Activated naive CD4-positive, alpha-beta T cell treated with anti-CD3 and anti-CD28 coated beads for 36 hours (primary cell): ENCODE data around the gene SLC22A5. TPM values are rescaled to one million over a fixed set of nuclear protein-coding genes. Genes with fewer than 3 reads are reported as not detected.
A peak's percentile ranks its signal among the peaks of the same experiment; 100 is the strongest.

Source experiments
- CTCF ChIA-PET: fragments of 350-600 bp; sonication (Branson Sonifier 250); formaldehyde crosslinking; loops from one replicate; lab custom pipeline; 2021; ENCODE audit warnings: antibody characterized with exemption; lab: Charles Lee
- DNase-seq: peaks from one replicate; pipeline ENCODE4 v3.0.0-alpha.2; 2020
- H3K27ac Mint-ChIP-seq: one replicate; pipeline ENCODE4 v1.8.0; 2021; ENCODE audit warnings: mild to moderate bottlenecking, mixed read lengths
- H3K27me3 Mint-ChIP-seq: one replicate; pipeline ENCODE4 v1.8.0; 2021; ENCODE audit warnings: low read depth, mixed read lengths
- H3K36me3 Mint-ChIP-seq: one replicate; pipeline ENCODE4 v1.8.0; 2021; ENCODE audit warnings: low read depth, mixed read lengths
- H3K4me1 Mint-ChIP-seq: one replicate; pipeline ENCODE4 v1.8.0; 2021; ENCODE audit warnings: low read depth, mixed read lengths
- H3K4me3 Mint-ChIP-seq: one replicate; pipeline ENCODE4 v1.8.0; 2021; ENCODE audit warnings: mild to moderate bottlenecking, moderate library complexity, mixed read lengths
- H3K9me3 Mint-ChIP-seq: one replicate; pipeline ENCODE4 v1.8.0; 2021; ENCODE audit warnings: mixed read lengths
- intact Hi-C: fragments of 100-400 bp; cut with micrococcal nuclease; formaldehyde crosslinking; loops from one replicate; pipeline ENCODE4 v1.15.1; 2023
- total RNA-seq, 2 experiments: library from RNA; stranded (reverse); gene quantifications; one replicate each; pipeline ENCODE4 v1.2.3, GENCODE V29; 2021

SLC22A5 gene
- total RNA-seq, 2 experiments from 2014 or later, result 3.1 to 3.6 TPM

DNA sequence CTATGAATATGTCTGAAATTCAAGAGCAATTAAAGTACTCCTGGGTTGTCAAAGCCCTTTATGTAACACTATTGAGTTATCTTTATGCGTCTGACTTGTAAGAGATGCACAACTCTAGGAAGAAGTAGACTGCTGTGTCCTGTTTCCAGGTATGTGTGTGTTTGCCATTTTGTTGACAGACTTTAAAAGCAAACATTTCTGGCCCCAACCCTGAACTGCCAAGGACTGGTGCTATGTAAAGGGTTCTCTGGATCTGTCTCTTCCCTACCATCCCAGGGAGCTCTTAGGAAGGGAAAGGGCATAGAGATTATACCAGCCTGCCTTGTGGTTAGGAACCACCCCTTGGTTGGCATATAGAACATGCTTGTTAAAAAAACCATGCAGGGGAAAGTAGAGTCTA is 12.1 kb downstream of the SLC22A5 start:
- no peak overlapping the region for H3K4me3 Mint-ChIP-seq
- intact Hi-C loops, result no loop called here
- no peaks in the 10 kb centered on the region for H3K9me3 Mint-ChIP-seq
- CTCF ChIA-PET, result interaction anchor here (20.9 kb wide), 1 partner anchor 119 kb away, joined by 466 read pairs; no protein-coding TSS in a partner anchor
- H3K27ac Mint-ChIP-seq, result no peak overlapping the region
- peaks cover 14% of the 10 kb centered on the region for H3K4me1 Mint-ChIP-seq
- DNase-seq, result no peak
- no peaks in the 10 kb centered on the region for H3K27me3 Mint-ChIP-seq
- H3K36me3 Mint-ChIP-seq, result peaks cover 2% of the 10 kb centered on the region

DNA sequence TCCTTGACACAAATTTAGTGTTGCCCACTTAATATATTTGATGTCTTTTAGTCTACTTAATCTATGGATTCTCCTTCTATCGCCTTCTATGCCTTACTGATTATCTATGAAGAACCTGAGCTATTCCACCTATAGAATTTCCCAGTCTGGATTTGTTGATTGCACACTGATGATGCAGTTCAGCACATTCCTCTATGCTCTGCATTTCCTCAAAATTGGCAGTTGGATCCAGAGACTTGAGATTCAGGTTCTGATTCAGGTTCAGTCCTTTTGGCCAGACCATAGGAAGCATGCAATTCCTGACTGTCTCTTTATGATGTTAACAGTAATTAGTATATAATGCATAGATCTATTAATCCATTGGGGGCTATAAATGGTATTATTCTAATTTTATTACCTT is 13.8 kb downstream of the SLC22A5 start:
- no peak for DNase-seq
- no peak overlapping the region for H3K27ac Mint-ChIP-seq
- no peaks in the 10 kb centered on the region for H3K27me3 Mint-ChIP-seq
- H3K36me3 Mint-ChIP-seq, result peaks cover 2% of the 10 kb centered on the region
- CTCF ChIA-PET, result interaction anchor here (20.9 kb wide), 1 partner anchor 117 kb away, joined by 466 read pairs; no protein-coding TSS in a partner anchor
- H3K4me1 Mint-ChIP-seq, result peaks cover 26% of the 10 kb centered on the region
- no peak overlapping the region for H3K4me3 Mint-ChIP-seq
- no peaks in the 10 kb centered on the region for H3K9me3 Mint-ChIP-seq
- intact Hi-C loops, result no loop called here

GRCh38 chr5:132383984-132384383 is 14.5 kb downstream of the SLC22A5 start:
- intact Hi-C loops, result loop anchor here (2.0 kb wide), 1 partner anchor 111 kb away; no protein-coding TSS in a partner anchor
- Mint-ChIP-seq H3K36me3 (peaks cover 2% of the 10 kb centered on the region), H3K27me3 (no peaks in the 10 kb centered on the region), H3K4me3 (no peak overlapping the region), H3K27ac (no peak overlapping the region), H3K9me3 (no peaks in the 10 kb centered on the region), H3K4me1 (peaks cover 26% of the 10 kb centered on the region)
- no peak for DNase-seq
- CTCF ChIA-PET, result interaction anchor here (0.7 to 20.9 kb wide), 3 partner anchors 12 to 319 kb away, joined by 3 to 466 read pairs (median 3); no protein-coding TSS in a partner anchor

DNA sequence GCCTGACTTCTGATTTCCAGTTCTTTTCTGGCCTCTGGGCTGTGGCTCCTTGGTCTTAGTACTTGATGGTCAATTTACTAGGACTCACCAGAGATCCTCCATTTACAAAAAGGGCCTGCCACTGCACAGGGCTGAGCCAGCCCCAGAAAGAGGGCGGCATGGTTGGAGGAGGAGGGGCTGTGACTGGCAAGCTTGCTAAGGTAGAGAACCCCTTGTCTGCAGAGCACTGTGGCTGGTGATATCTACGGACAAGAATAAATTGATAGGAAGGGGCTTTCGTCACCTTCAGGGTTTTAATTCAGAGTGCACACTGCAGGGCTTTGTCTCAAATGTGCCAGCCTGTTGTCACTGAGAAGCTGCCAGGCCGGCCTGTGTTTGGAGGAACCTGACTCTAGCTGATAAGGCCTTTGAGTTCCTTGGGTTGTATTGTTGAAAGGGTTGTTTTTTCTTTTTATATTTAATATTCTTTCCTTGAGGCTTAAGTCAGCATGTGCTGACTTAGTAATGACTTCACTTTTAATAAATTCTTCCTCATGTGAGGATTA is 15.1 kb downstream of the SLC22A5 start:
- Mint-ChIP-seq H3K36me3 (peaks cover 2% of the 10 kb centered on the region), H3K4me3 (no peak overlapping the region), H3K4me1 (peaks cover 31% of the 10 kb centered on the region), H3K27me3 (no peaks in the 10 kb centered on the region), H3K9me3 (no peaks in the 10 kb centered on the region), H3K27ac (no peak overlapping the region)
- intact Hi-C loops, result loop anchor here (1.0 to 5.0 kb wide), 4 partner anchors 112 to 436 kb away; partner anchors contain the start of gene KIF3A
- DNase-seq, result no peak
- CTCF ChIA-PET, result interaction anchor here (0.6 to 20.9 kb wide), 5 partner anchors 12 to 321 kb away, joined by 3 to 466 read pairs (median 3); no protein-coding TSS in a partner anchor

GRCh38 chr5:132385326-132386105 is 16.0 kb downstream of the SLC22A5 start:
- intact Hi-C loops, result loop anchor here (1.0 to 5.0 kb wide), 8 partner anchors 26 to 481 kb away; partner anchors contain the start of genes GDF9, KIF3A and UQCRQ
- no peaks in the 10 kb centered on the region for H3K9me3 Mint-ChIP-seq
- peak overlapping the region; percentile 50 for H3K27ac Mint-ChIP-seq
- no peak overlapping the region for H3K4me3 Mint-ChIP-seq
- DNase-seq, result peak; percentile 84
- CTCF ChIA-PET, result interaction anchor here (0.6 to 20.9 kb wide), 21 partner anchors 10 to 434 kb away, joined by 3 to 466 read pairs (median 9); partner anchors contain the start of genes IRF1 and SLC22A5
- peaks cover 38% of the 10 kb centered on the region for H3K4me1 Mint-ChIP-seq
- H3K27me3 Mint-ChIP-seq, result no peaks in the 10 kb centered on the region
- peaks cover 2% of the 10 kb centered on the region for H3K36me3 Mint-ChIP-seq

DNA sequence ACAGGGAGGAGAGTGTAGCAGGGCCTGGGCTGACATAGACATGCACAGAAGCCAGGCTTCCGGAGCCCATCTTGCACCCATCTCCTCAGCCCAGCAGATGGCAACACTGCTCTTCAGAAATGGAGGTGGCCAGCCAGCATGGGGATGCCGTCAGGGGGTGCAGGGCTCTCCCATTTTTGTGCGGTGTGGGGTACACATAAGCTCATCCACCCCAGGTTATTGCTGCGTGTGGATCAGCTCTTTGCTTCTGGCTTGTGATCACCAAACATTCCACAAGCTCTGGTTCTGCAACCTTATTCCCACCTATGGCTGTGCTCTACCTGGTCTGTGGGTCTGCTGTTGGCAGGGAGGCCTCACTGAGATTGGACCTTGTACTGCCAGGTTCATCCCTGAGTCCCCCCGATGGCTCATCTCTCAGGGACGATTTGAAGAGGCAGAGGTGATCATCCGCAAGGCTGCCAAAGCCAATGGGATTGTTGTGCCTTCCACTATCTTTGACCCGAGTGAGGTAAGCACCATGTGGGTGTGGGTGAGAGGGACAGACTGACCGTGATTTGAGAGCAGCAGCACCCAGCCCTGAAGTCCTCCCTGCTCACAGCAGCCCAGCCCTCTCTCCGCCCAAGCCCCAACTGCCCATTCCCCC is 17.3 kb downstream of the SLC22A5 start:
- H3K4me1 Mint-ChIP-seq, result peaks cover 40% of the 10 kb centered on the region
- no peaks in the 10 kb centered on the region for H3K9me3 Mint-ChIP-seq
- DNase-seq, result peak; percentile 88
- intact Hi-C loops, result loop anchor here (1.0 to 5.0 kb wide), 5 partner anchors 25 to 480 kb away; partner anchors contain the start of genes GDF9, KIF3A and UQCRQ
- H3K27me3 Mint-ChIP-seq, result no peaks in the 10 kb centered on the region
- H3K36me3 Mint-ChIP-seq, result peaks cover 2% of the 10 kb centered on the region
- CTCF ChIA-PET, result interaction anchor here (0.7 to 20.9 kb wide), 38 partner anchors 9 to 498 kb away, joined by 3 to 466 read pairs (median 7); partner anchors contain the start of genes IRF1, SLC22A4 and SLC22A5
- no peak overlapping the region for H3K4me3 Mint-ChIP-seq
- peak overlapping the region; percentile 69 for H3K27ac Mint-ChIP-seq

- peaks cover 2% of the 10 kb centered on the region for H3K36me3 Mint-ChIP-seq
- CTCF ChIA-PET, result interaction anchor here (0.6 to 20.9 kb wide), 13 partner anchors 8 to 431 kb away, joined by 3 to 466 read pairs (median 11); partner anchors contain the start of gene IRF1
- DNase-seq, result no peak
- intact Hi-C loops, result loop anchor here (5.0 kb wide), 1 partner anchor 350 kb away; the partner anchor contains the start of gene KIF3A
- H3K27ac Mint-ChIP-seq, result no peak overlapping the region
- H3K4me1 Mint-ChIP-seq, result peaks cover 44% of the 10 kb centered on the region
- H3K27me3 Mint-ChIP-seq, result no peaks in the 10 kb centered on the region
- no peak overlapping the region for H3K4me3 Mint-ChIP-seq
- H3K9me3 Mint-ChIP-seq, result no peaks in the 10 kb centered on the region
Observed at GRCh38 chr5:132387640-132388117, 18.2 kb downstream of the SLC22A5 start.

DNA sequence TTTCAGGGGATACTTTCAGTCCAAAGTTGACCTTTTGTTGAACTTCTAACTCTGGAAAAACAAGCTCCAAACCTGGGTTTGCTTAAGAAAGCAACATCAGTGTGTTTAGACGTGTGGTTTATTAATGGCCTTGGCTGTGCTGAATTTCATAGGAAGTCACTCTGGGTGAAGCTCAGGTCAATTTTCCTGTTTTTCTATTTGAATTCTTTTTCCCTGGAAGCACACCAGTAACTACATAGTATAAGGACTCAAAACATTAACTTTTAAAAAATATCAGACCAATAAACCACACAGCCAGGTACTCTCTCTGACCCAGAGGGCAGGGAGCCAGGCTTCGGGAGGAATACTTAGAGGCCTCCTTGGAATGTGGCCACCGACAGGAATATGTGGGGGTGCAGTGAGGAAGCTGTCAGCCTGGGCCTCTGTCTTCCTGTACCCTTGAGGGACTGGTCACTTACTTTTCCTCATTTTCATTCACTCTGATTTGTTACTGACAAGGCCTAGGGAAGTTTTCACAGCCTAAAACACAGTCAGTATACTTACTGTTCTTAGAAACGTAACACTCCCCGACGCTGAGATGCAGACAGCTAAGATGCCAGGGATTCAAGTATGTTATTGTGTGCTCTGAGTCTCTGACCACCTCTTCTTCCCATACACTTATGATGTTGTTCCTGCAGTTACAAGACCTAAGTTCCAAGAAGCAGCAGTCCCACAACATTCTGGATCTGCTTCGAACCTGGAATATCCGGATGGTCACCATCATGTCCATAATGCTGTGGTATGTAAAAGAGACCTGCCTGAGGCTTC is 18.9 kb downstream of the SLC22A5 start:
- Mint-ChIP-seq H3K9me3 (no peaks in the 10 kb centered on the region), H3K36me3 (peaks cover 2% of the 10 kb centered on the region), H3K27me3 (no peaks in the 10 kb centered on the region), H3K4me3 (no peak overlapping the region), H3K4me1 (peaks cover 48% of the 10 kb centered on the region), H3K27ac (no peak overlapping the region)
- DNase-seq, result no peak
- intact Hi-C loops, result loop anchor here (5.0 kb wide), 1 partner anchor 349 kb away; the partner anchor contains the start of gene KIF3A
- CTCF ChIA-PET, result interaction anchor here (0.6 to 20.9 kb wide), 9 partner anchors 27 to 431 kb away, joined by 3 to 466 read pairs (median 4); partner anchors contain the start of gene IRF1

DNA sequence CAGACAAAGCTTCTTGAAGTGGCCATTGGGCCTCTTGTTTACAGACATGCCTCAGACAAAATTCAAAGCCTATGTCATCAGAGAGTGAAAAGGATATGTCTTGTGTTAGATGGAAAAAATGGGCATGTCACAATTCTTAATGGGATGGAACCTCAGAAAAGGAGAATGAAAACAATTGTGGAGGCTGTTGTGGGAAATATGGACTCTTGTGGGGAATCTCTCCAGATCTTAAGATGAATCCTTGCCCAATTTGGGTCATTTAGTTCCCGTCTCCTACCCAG is 19.5 kb downstream of the SLC22A5 start:
- CTCF ChIA-PET, result interaction anchor here (0.8 to 20.9 kb wide), 4 partner anchors 26 to 430 kb away, joined by 3 to 466 read pairs (median 15); no protein-coding TSS in a partner anchor
- Mint-ChIP-seq H3K27ac (no peak overlapping the region), H3K27me3 (no peaks in the 10 kb centered on the region), H3K9me3 (no peaks in the 10 kb centered on the region), H3K36me3 (peaks cover 2% of the 10 kb centered on the region), H3K4me1 (peaks cover 52% of the 10 kb centered on the region), H3K4me3 (no peak overlapping the region)
- intact Hi-C loops, result loop anchor here (5.0 kb wide), 1 partner anchor 348 kb away; the partner anchor contains the start of gene KIF3A
- DNase-seq, result no peak

DNA sequence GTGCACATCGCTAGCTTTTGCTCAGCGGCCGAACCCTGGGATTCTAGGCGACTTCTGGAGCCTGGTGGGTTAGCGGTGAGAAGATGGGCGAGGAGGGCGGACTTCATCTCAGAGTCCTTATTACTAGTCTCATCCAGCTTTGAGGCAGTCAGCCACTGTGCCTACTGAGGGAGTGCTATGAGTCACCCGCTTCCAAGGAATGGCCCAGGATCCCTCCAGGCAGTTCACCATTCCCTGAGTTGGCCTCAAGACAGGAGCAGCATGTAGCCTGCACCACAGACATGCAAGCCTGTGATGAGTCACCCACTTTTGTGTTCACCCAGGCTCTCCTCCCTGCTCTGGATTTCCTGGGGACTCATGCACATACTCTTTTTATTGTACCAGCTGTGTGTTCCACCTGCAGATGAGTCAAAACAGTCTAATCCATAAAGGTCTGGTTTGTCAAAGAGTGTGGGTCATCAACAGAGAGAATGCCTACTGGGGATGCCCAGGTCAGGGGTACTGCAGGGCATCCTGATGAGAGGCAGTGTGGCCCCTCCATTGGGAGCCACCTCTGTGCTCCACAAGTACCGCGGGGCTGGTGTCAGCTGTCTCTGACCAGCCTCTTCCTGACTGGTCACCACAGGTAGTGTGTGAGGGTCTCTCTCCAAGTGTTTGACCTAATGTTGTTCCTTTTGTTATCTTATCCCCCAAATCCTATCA is 20.2 kb downstream of the SLC22A5 start:
- intact Hi-C loops, result loop anchor here (5.0 kb wide), 1 partner anchor 348 kb away; the partner anchor contains the start of gene KIF3A
- Mint-ChIP-seq H3K4me3 (no peak overlapping the region), H3K27me3 (no peaks in the 10 kb centered on the region), H3K27ac (peak overlapping the region; percentile 4), H3K9me3 (no peaks in the 10 kb centered on the region), H3K4me1 (peaks cover 54% of the 10 kb centered on the region), H3K36me3 (peaks cover 2% of the 10 kb centered on the region)
- CTCF ChIA-PET, result interaction anchor here (0.6 to 20.9 kb wide), 5 partner anchors 9 to 429 kb away, joined by 3 to 466 read pairs (median 3); partner anchors contain the start of gene IRF1
- peak; percentile 60 for DNase-seq
